ENCODE data around the gene HNRNPM. TPM values are rescaled to one million over a fixed set of nuclear protein-coding genes. Genes with fewer than 3 reads are reported as not detected.

HNRNPM gene
- total and polyA plus RNA-seq, 3 donors from 2014 or later = 164 to 198 (median 177) TPM

DNA sequence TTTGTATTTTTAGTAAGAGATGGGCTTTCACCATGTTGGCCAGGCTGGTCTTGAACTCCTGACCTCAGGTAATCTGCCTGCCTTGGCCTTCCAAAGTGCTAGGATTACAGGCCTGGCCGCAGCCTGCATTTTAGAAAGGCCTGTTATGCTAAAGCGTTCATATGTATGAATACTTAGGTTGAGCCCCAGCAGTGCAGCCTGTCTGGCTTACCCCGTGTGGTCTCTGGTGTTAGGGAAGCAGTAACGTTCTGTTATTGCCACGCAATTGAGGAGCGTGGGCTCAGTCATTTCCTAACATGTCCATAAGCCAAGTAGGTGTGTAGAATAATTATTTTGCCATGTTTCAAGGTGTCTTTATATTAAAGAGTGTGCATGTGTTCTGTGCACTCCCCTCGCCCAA is 14.3 kb downstream of the HNRNPM start:
- Histone ChIP-seq H3K4me1 (peaks cover 36% of the 10 kb centered on the region), H3K9me3 (no peaks in the 10 kb centered on the region), H3K4me3 (no peak overlapping the region), H3K36me3 (ENCODE audit: low read depth, missing control alignments) (no peaks in the 10 kb centered on the region), H3K27me3 (no peaks in the 10 kb centered on the region), H3K27ac (peak overlapping the region in 1 of 2 donors; percentile 25)
- TF ChIP-seq, protein P1, sequence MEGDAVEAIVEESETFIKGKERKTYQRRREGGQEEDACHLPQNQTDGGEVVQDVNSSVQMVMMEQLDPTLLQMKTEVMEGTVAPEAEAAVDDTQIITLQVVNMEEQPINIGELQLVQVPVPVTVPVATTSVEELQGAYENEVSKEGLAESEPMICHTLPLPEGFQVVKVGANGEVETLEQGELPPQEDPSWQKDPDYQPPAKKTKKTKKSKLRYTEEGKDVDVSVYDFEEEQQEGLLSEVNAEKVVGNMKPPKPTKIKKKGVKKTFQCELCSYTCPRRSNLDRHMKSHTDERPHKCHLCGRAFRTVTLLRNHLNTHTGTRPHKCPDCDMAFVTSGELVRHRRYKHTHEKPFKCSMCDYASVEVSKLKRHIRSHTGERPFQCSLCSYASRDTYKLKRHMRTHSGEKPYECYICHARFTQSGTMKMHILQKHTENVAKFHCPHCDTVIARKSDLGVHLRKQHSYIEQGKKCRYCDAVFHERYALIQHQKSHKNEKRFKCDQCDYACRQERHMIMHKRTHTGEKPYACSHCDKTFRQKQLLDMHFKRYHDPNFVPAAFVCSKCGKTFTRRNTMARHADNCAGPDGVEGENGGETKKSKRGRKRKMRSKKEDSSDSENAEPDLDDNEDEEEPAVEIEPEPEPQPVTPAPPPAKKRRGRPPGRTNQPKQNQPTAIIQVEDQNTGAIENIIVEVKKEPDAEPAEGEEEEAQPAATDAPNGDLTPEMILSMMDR (IDR thresholded peaks at IDR 0.05) = no peak
- TF ChIP-seq POLR2A (IDR thresholded peaks at IDR 0.05) = no peak
- 65 to 80% methylated on average over 7 of the region's 7 CpGs for WGBS, 2 donors
- intact Hi-C loops (cut with DNase I; ENCODE audit: low total_unique reads) = no loop called here
- no peak for DNase-seq

DNA sequence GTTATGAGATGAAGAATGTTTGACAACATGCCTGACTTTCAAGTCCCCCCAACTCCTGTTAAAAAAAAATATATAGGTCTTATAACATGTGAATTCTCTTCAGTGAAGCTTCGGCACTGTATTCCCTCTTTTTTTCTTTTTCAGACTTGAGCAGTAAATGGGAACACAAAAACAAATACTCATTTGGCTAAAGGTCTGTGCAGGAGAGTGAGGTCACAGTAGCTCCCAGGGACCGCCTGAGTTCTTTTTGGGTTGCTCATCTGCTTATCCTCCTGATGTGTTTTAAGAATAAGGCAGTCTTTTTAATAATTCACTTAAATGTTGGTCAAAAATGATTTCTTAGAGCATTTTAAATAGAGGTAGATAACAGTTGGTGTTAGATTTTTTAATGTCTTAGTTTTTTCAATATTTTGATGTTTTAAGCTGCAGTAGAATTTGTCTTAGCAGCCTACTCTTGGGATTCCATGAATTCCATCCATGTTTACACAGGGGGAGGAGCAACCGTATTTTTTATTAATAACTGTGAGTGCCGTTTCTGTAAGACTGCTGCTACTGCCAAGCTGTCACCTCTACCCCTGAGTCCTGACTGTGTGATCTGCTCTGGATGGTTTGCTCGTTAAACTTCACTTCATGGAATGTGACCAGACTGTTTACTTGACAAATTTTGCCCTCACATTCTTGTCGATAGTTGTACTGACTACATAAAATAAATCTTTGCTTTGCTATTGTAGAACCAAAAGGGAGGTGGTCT is 14.9 kb downstream of the HNRNPM start:
- Histone ChIP-seq H3K36me3 (ENCODE audit: low read depth, missing control alignments) (no peaks in the 10 kb centered on the region), H3K27ac (peak overlapping the region in 1 of 2 donors; percentile 31), H3K4me1 (peaks cover 36% of the 10 kb centered on the region), H3K9me3 (no peaks in the 10 kb centered on the region), H3K4me3 (no peak overlapping the region), H3K27me3 (no peaks in the 10 kb centered on the region)
- no peak for DNase-seq
- intact Hi-C loops (cut with DNase I; ENCODE audit: low total_unique reads) = no loop called here
- no peak for TF ChIP-seq POLR2A (IDR thresholded peaks at IDR 0.05)
- TF ChIP-seq, protein P1 (IDR thresholded peaks at IDR 0.05) = no peak
- WGBS, 2 donors = 36 to 41% methylated on average over 6 of the region's 6 CpGs

DNA sequence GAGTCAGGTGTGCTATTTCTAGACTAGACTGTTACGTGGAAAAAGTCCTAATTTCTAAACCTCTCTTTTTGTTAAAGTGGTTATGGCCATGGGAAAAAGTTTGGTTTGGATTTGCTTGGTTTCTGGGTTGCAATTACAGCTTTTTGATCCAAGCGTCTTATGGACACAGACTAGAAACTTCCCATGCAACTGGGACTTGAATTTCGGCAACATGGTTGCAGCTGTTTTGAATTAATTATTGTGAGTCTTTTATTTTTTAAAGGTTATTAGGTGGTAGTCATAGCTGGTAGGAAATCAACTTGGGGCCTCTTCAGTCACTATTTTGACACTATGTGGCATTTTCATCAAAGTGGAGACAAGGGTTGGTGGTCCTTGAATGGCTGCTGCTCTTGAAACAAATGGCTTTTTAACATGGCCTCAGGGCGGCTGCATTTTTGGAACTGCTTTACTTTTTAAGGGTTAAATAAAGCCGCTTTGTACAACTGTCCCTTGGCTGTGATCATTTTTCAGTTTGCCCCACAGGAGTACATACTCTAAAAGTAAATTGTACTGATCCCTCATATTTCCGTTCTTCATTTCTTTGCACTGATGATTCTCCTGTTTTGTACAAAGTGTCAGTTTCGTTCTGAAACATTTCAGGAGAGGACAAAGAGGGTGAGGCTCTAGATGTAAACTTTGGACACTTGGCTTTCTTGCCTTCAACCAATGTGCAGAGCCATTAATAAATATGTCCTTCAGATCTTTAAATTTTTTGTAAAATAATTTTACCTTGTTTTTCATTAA is 15.9 kb downstream of the HNRNPM start:
- Histone ChIP-seq H3K27me3 (no peaks in the 10 kb centered on the region), H3K27ac (peak overlapping the region in 1 of 2 donors; percentile 31), H3K4me3 (no peak overlapping the region), H3K36me3 (ENCODE audit: low read depth, missing control alignments) (no peaks in the 10 kb centered on the region), H3K9me3 (no peaks in the 10 kb centered on the region), H3K4me1 (peaks cover 36% of the 10 kb centered on the region)
- 52 to 57% methylated on average over 7 of the region's 7 CpGs for WGBS, 2 donors
- no peak for TF ChIP-seq POLR2A (IDR thresholded peaks at IDR 0.05)
- TF ChIP-seq, protein P1 (IDR thresholded peaks at IDR 0.05) = no peak
- intact Hi-C loops (cut with DNase I; ENCODE audit: low total_unique reads) = no loop called here
- no peak for DNase-seq

DNA sequence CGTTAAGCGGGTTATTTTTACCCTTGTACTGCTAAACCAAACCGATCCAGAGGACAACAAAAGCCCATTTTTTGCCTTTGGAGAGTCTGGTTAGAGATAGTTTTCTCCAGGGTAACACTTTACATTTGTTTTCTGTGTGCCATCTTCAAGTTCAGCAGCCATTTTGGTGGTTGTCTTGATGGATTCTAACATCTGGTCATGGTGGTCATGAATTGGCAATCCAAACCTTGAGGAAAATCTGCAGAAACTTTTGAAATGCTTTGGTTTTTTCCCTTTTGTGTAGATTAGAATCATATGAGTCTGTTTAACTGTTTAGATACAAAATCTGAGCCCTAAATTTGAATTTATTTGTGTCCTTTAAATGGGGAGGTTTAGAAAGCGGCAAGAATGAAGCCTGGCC is 16.6 kb downstream of the HNRNPM start:
- H3K27me3 ChIP-seq = no peaks in the 10 kb centered on the region
- H3K36me3 ChIP-seq (ENCODE audit: low read depth, missing control alignments) = no peaks in the 10 kb centered on the region
- intact Hi-C loops (cut with DNase I; ENCODE audit: low total_unique reads) = no loop called here
- TF ChIP-seq, protein P1 (IDR thresholded peaks at IDR 0.05) = no peak
- TF ChIP-seq POLR2A (IDR thresholded peaks at IDR 0.05) = no peak
- peaks cover 34% of the 10 kb centered on the region for H3K4me1 ChIP-seq
- H3K4me3 ChIP-seq = no peak overlapping the region
- H3K9me3 ChIP-seq = no peaks in the 10 kb centered on the region
- 83 to 92% methylated on average over 4 of the region's 4 CpGs for WGBS, 2 donors
- no peak overlapping the region for H3K27ac ChIP-seq
- DNase-seq = no peak

Data from testis (tissue), 3 donors.